Hepatocyte (in vitro differentiated cells): Measurements from ENCODE around the gene SMARCB1.

Source experiments
- EZH2 ChIP-seq: fragments of 200-600 bp; sonication (generic); IDR thresholded peaks from 2 replicates; pipeline ENCODE4 v1.6.1; 2016; ENCODE audit warnings: antibody characterized with exemption, mild to moderate bottlenecking, borderline replicate concordance
- TF ChIP-seq, protein P1 (sequence below): fragments of 200-600 bp; sonication (generic); IDR thresholded peaks from 2 replicates; pipeline ENCODE4 v1.5.1; 2016; ENCODE audit warnings: antibody characterized with exemption, mild to moderate bottlenecking; ENCODE audit not compliant: poor library complexity

DNA sequence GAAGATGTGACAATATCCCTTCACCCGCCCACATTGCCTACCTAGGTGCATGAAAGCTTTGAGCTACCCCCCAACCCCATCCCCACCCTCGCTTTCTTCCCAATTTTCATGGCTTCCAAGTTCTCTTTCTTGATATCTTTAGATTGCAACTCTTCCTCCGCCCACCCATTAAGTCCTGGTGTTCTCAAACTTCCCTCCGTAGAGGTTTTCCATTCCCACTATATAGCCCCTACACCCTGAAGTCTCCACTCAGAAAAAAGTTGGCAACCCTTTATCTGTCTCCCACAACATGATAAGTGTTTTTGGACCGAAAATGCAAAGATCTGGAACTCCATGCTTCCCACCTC, 36.4 kb upstream of the SMARCB1 start:
- TF ChIP-seq EZH2: no peak
- TF ChIP-seq, protein P1, sequence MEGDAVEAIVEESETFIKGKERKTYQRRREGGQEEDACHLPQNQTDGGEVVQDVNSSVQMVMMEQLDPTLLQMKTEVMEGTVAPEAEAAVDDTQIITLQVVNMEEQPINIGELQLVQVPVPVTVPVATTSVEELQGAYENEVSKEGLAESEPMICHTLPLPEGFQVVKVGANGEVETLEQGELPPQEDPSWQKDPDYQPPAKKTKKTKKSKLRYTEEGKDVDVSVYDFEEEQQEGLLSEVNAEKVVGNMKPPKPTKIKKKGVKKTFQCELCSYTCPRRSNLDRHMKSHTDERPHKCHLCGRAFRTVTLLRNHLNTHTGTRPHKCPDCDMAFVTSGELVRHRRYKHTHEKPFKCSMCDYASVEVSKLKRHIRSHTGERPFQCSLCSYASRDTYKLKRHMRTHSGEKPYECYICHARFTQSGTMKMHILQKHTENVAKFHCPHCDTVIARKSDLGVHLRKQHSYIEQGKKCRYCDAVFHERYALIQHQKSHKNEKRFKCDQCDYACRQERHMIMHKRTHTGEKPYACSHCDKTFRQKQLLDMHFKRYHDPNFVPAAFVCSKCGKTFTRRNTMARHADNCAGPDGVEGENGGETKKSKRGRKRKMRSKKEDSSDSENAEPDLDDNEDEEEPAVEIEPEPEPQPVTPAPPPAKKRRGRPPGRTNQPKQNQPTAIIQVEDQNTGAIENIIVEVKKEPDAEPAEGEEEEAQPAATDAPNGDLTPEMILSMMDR: no peak
